IMR-90 (cell line): ENCODE data around the gene GPHA2. TPM values are rescaled to one million over a fixed set of nuclear protein-coding genes. Genes with fewer than 3 reads are reported as not detected.

Experiments
- ATAC-seq: fragments of 200-7000 bp; cut with Tn5 transposase; 2 replicates; pipeline ENCODE4 v1.9.1; 2020; ENCODE audit warnings: low read depth, mild to moderate bottlenecking, moderate library complexity
- BruUV-seq: library from RNA; stranded (reverse); fragments of 400-500 nt; replicated peaks from 2 replicates; lab custom pipeline; 2021; lab: Mats Ljungman, UMichigan
- CTCF ChIA-PET: fragments of 300-600 bp; formaldehyde crosslinking; extraction: SDS; loops from one replicate; lab custom pipeline; 2021; ENCODE audit warnings: antibody characterized with exemption; lab: Yijun Ruan, JAX
- POLR2A ChIA-PET: fragments of 300-600 bp; sonication (Branson Sonifier 250); formaldehyde crosslinking; loops from one replicate; lab custom pipeline; 2022; ENCODE audit warnings: antibody characterized with exemption; ENCODE audit not compliant: unreplicated experiment; lab: Charles Lee
- DNase-seq: peaks from one replicate; pipeline ENCODE4 v3.0.0; 2013
- H2AFZ ChIP-seq: replicated peaks from 2 replicates; pipeline ENCODE3; 2013; ENCODE audit warnings: low read length, mild to moderate bottlenecking; ENCODE audit not compliant: poor library complexity
- H2AK5ac ChIP-seq: 2 replicates; pipeline ENCODE4 v1.6.1; 2013; ENCODE audit warnings: low read depth, low read length, inconsistent platforms
- H2AK9ac ChIP-seq: replicated peaks from 2 replicates; pipeline ENCODE3; 2013; ENCODE audit warnings: mild to moderate bottlenecking, low read depth, low read length, moderate library complexity; ENCODE audit not compliant: poor library complexity
- H2BK120ac ChIP-seq: 2 replicates; pipeline ENCODE4 v1.6.1; 2013; ENCODE audit warnings: low read depth, low read length, inconsistent platforms
- H2BK15ac ChIP-seq: 3 replicates; pipeline ENCODE4 v1.6.1; 2013; ENCODE audit warnings: low read depth, low read length, inconsistent platforms
- H2BK20ac ChIP-seq: 2 replicates; pipeline ENCODE4 v1.6.1; 2013; ENCODE audit warnings: low read depth, mild to moderate bottlenecking, inconsistent platforms, low read length, moderate library complexity
- H2BK5ac ChIP-seq: 2 replicates; pipeline ENCODE4 v1.6.1; 2013; ENCODE audit warnings: mild to moderate bottlenecking, low read depth, low read length, inconsistent platforms; ENCODE audit not compliant: poor library complexity, severe bottlenecking
- H3K14ac ChIP-seq: replicated peaks from 2 replicates; pipeline ENCODE4 v1.6.1; 2013; ENCODE audit warnings: low read depth, low read length, inconsistent platforms
- H3K18ac ChIP-seq: 2 replicates; pipeline ENCODE4 v1.6.1; 2013; ENCODE audit warnings: low read depth, low read length, control low read depth
- H3K23ac ChIP-seq: 2 replicates; pipeline ENCODE4 v1.6.1; 2013; ENCODE audit warnings: low read depth, low read length, inconsistent platforms
- H3K27ac ChIP-seq: 2 replicates; pipeline ENCODE4 v1.5.1; 2013; ENCODE audit warnings: mild to moderate bottlenecking, control low read depth, low read length; ENCODE audit not compliant: insufficient read depth
- H3K27me3 ChIP-seq: 2 replicates; pipeline ENCODE4 v1.6.1; 2013; ENCODE audit warnings: low read length; ENCODE audit not compliant: control insufficient read depth, insufficient read depth
- H3K36me3 ChIP-seq: 2 replicates; pipeline ENCODE4 v1.6.1; 2013; ENCODE audit warnings: low read length, mixed read lengths; ENCODE audit not compliant: control insufficient read depth, insufficient read depth
- H3K4ac ChIP-seq: 2 replicates; pipeline ENCODE4 v1.6.1; 2013; ENCODE audit warnings: low read depth, low read length, inconsistent platforms
- H3K4me1 ChIP-seq: 2 replicates; pipeline ENCODE4 v1.6.1; 2013; ENCODE audit warnings: low read length, mixed read lengths; ENCODE audit not compliant: control insufficient read depth, insufficient read depth
- H3K4me2 ChIP-seq: 2 replicates; pipeline ENCODE4 v1.6.1; 2013; ENCODE audit warnings: low read depth, mild to moderate bottlenecking, control low read depth, low read length, moderate library complexity
- H3K4me3 ChIP-seq: 2 replicates; pipeline ENCODE4 v1.5.1; 2013; ENCODE audit warnings: low read depth, mild to moderate bottlenecking, control low read depth, low read length, moderate library complexity; ENCODE audit not compliant: insufficient read depth
- H3K56ac ChIP-seq: 2 replicates; pipeline ENCODE4 v1.6.1; 2013; ENCODE audit warnings: low read length, inconsistent platforms; ENCODE audit not compliant: insufficient read depth; ENCODE audit errors: extremely low read depth
- H3K79me1 ChIP-seq, 2 experiments: 2 replicates each; pipeline ENCODE4 v1.6.1; 2013; ENCODE audit warnings: low read length in 2 of 2, inconsistent platforms in 1 of 2, low read depth in 1 of 2
- H3K9ac ChIP-seq: 2 replicates; pipeline ENCODE4 v1.6.1; 2013; ENCODE audit warnings: low read depth, low read length, control low read depth
- H3K9me1 ChIP-seq: 2 replicates; pipeline ENCODE4 v1.6.1; 2013; ENCODE audit warnings: low read length, inconsistent platforms; ENCODE audit not compliant: insufficient read depth
- H3K9me3 ChIP-seq: 2 replicates; pipeline ENCODE4 v1.6.1; 2013; ENCODE audit warnings: low read length; ENCODE audit not compliant: control insufficient read depth, insufficient read depth
- H4K20me1 ChIP-seq: 2 replicates; pipeline ENCODE4 v1.6.1; 2013; ENCODE audit warnings: low read length, inconsistent platforms; ENCODE audit not compliant: insufficient read depth
- H4K5ac ChIP-seq: 2 replicates; pipeline ENCODE4 v1.6.1; 2013; ENCODE audit warnings: mild to moderate bottlenecking, low read depth, low read length, control low read depth
- H4K8ac ChIP-seq, 2 experiments: 2 replicates each; pipeline ENCODE4 v1.6.1; 2013; ENCODE audit warnings: low read depth in 2 of 2, low read length in 2 of 2, control low read depth in 1 of 2, inconsistent platforms in 1 of 2
- H4K91ac ChIP-seq: 2 replicates; pipeline ENCODE4 v1.6.1; 2013; ENCODE audit warnings: low read depth, low read length, inconsistent platforms; ENCODE audit not compliant: insufficient read depth
- BHLHE40 ChIP-seq: fragments of 150-350 bp; IDR thresholded peaks from 2 replicates; pipeline ENCODE4 v1.6.1; 2016; ENCODE audit warnings: mild to moderate bottlenecking, low read depth, low read length
- CEBPB ChIP-seq: IDR thresholded peaks from 2 replicates; pipeline ENCODE4 v1.6.1; 2012; ENCODE audit warnings: low read depth, low read length, improper control_type of control experiment
- CHD1 ChIP-seq: IDR thresholded peaks from 2 replicates; pipeline ENCODE4 v1.6.1; 2012; ENCODE audit warnings: low read depth, low read length, improper control_type of control experiment
- CTCF ChIP-seq: conservative IDR thresholded peaks from 2 replicates; pipeline ENCODE4 v1.5.1; 2012; ENCODE audit warnings: mild to moderate bottlenecking, low read depth, low read length, improper control_type of control experiment
- ELK1 ChIP-seq: fragments of 150-350 bp; IDR thresholded peaks from 2 replicates; pipeline ENCODE4 v1.6.1; 2016; ENCODE audit warnings: low read depth, mild to moderate bottlenecking, low read length, moderate library complexity, borderline replicate concordance
- FOS ChIP-seq: fragments of 150-350 bp; IDR thresholded peaks from 2 replicates; pipeline ENCODE4 v1.6.1; 2016; ENCODE audit warnings: low read depth, low read length
- MAFK ChIP-seq: IDR thresholded peaks from 2 replicates; pipeline ENCODE4 v1.6.1; 2012; ENCODE audit warnings: low read depth, low read length, improper control_type of control experiment
- MAZ ChIP-seq: IDR thresholded peaks from 2 replicates; pipeline ENCODE4 v1.6.1; 2012; ENCODE audit warnings: low read depth, mild to moderate bottlenecking, low read length, improper control_type of control experiment, moderate library complexity, borderline replicate concordance
- MXI1 ChIP-seq: IDR thresholded peaks from 2 replicates; pipeline ENCODE4 v1.6.1; 2012; ENCODE audit warnings: low read depth, mild to moderate bottlenecking, low read length, moderate library complexity, borderline replicate concordance
- NFE2L2 ChIP-seq: fragments of 150-350 bp; IDR thresholded peaks from 2 replicates; pipeline ENCODE4 v1.6.1; 2016; ENCODE audit warnings: low read depth, mild to moderate bottlenecking, low read length
- POLR2A ChIP-seq: IDR thresholded peaks from 2 replicates; pipeline ENCODE4 v1.6.1; 2012; ENCODE audit warnings: mild to moderate bottlenecking, low read depth, low read length
- RAD21 ChIP-seq: IDR thresholded peaks from 2 replicates; pipeline ENCODE4 v1.6.1; 2012; ENCODE audit warnings: low read length, improper control_type of control experiment
- RCOR1 ChIP-seq: IDR thresholded peaks from 2 replicates; pipeline ENCODE4 v1.6.1; 2012; ENCODE audit warnings: mild to moderate bottlenecking, low read length, improper control_type of control experiment; ENCODE audit not compliant: insufficient replicate concordance
- RFX5 ChIP-seq: IDR thresholded peaks from 2 replicates; pipeline ENCODE4 v1.8.0; 2012; ENCODE audit warnings: low read depth, mild to moderate bottlenecking, low read length, moderate library complexity
- SMC3 ChIP-seq: fragments of 150-350 bp; IDR thresholded peaks from 2 replicates; pipeline ENCODE4 v1.6.1; 2016; ENCODE audit warnings: low read depth, mild to moderate bottlenecking, antibody characterized with exemption, low read length, moderate library complexity
- USF2 ChIP-seq: fragments of 150-350 bp; IDR thresholded peaks from 2 replicates; pipeline ENCODE4 v1.6.1; 2017; ENCODE audit warnings: mild to moderate bottlenecking, antibody characterized with exemption, low read length, low read depth
- WGBS, 2 experiments: methylation state at CpG; one replicate each; pipeline versions ENCODE4 v1.1.5 to v1.1.7; 2013; ENCODE audit warnings: missing lambda C conversion rate in 2 of 2; ENCODE audit not compliant: insufficient read length in 1 of 2; ENCODE audit errors: extremely low coverage in 2 of 2; 5-methylcytosine and 5-hydroxymethylcytosine counted together
- dilution Hi-C: fragments of 300-500 bp; cut with HindIII; formaldehyde crosslinking; loops from one replicate; pipeline ENCODE4 v1.14.3; 2018; ENCODE audit warnings: low sequenced_read_pairs; ENCODE audit not compliant: unreplicated experiment
- in situ Hi-C: fragments of 300-500 bp; cut with MboI; formaldehyde crosslinking; loops from 3 replicates; pipeline ENCODE4 v1.14.3; 2019; ENCODE audit warnings: low sequenced_read_pairs, inconsistent platforms, mixed read lengths
- intact Hi-C: fragments of 100-400 bp; cut with micrococcal nuclease; formaldehyde crosslinking; loops from 2 replicates; pipeline ENCODE4 v1.10.0; 2022
- polyA plus RNA-seq, 3 experiments: library from polyadenylated mRNA; depleted of rRNA; stranded (reverse); fragments of >200 nt; gene quantifications; 2 replicates each; pipeline ENCODE4 v1.2.3, GENCODE V29; 2012; ENCODE audit warnings: low replicate concordance in 1 of 3
- total RNA-seq: library from RNA; depleted of rRNA; stranded (reverse); fragments of >200 nt; gene quantifications from 2 replicates; pipeline ENCODE4 v1.2.3, GENCODE V29; 2012

GPHA2 gene
- total and polyA plus RNA-seq, 2 of the 4 experiments (the other 2 are of a cell fraction): not detected

- dilution Hi-C loops: no loop called here
- Histone ChIP-seq H3K4me1 (peaks cover 4% of the 10 kb centered on the region), H3K4me2 (no peak overlapping the region), H3K4ac (no peak overlapping the region), H2BK5ac (no peak overlapping the region), H3K18ac (no peak overlapping the region), H2BK120ac (no peak overlapping the region), H3K27ac (no peak overlapping the region), H3K14ac (no peak overlapping the region), H3K23ac (no peak overlapping the region), H2BK20ac (no peak overlapping the region), H3K27me3 (no peaks in the 10 kb centered on the region), H2AK5ac (no peak overlapping the region), H4K5ac (no peak overlapping the region), H2AK9ac (no peak overlapping the region), H3K4me3 (no peak overlapping the region), H3K79me1 (peaks cover 4 to 23% of the 10 kb centered on the region in 2 experiments), H3K9me1 (no peaks in the 10 kb centered on the region), H4K8ac (no peak overlapping the region), H3K9ac (no peak overlapping the region), H4K20me1 (no peaks in the 10 kb centered on the region; the same call in 1 of the 2 replicates), H4K91ac (no peak overlapping the region), H2BK15ac (no peak overlapping the region), H3K36me3 (peaks cover 55% of the 10 kb centered on the region), H3K56ac (no peak overlapping the region), H2AFZ (no peak overlapping the region), H3K9me3 (no peaks in the 10 kb centered on the region)
- no peak for DNase-seq
- ChIA-PET CTCF (interaction anchor here (1.0 to 1.4 kb wide), 2 partner anchors 24 to 64 kb away, joined by 3 to 4 read pairs; no protein-coding TSS in a partner anchor), POLR2A (no interaction called here)
- intact Hi-C loops: no loop called here
- no TSS peak for BruUV-seq
- ATAC-seq: no peak
- 100% methylated on average over 1 of the region's 9 CpGs; no CpG with 5 or more reads in 1 of the 2 experiments for WGBS, 2 experiments
- in situ Hi-C loops: no loop called here
- TF ChIP-seq FOS (no peak), ELK1 (no peak), NFE2L2 (no peak), SMC3 (no peak), MAZ (no peak), CTCF (no peak), RFX5 (no peak), RCOR1 (no peak), CEBPB (no peak), CHD1 (no peak), RAD21 (no peak), MXI1 (no peak), MAFK (no peak), POLR2A (no peak), USF2 (no peak), BHLHE40 (no peak)
Observed at GRCh38 chr11:64911689-64912088, 24.0 kb downstream of the GPHA2 start.
